K562 (cell line): ENCODE data around the gene CACNA2D3. TPM values are rescaled to one million over a fixed set of nuclear protein-coding genes. Genes with fewer than 3 reads are reported as not detected.

ENCODE experiments used
- ATAC-seq: fragments of 200-7000 bp; cut with Tn5 transposase; 3 replicates; pipeline ENCODE4 v1.9.1; 2020; ENCODE audit warnings: moderate library complexity
- BruUV-seq: library from RNA; stranded (reverse); fragments of 400-500 nt; replicated peaks from 2 replicates; lab custom pipeline; 2021; lab: Mats Ljungman, UMichigan
- CTCF ChIA-PET: fragments of 300-600 bp; formaldehyde crosslinking; extraction: SDS; loops from one replicate; lab custom pipeline; 2021; ENCODE audit warnings: low intra/inter-chr PET ratio; lab: Yijun Ruan, JAX
- POLR2A ChIA-PET: fragments of 300-600, 350-650 bp; sonication (Branson Sonifier 250); formaldehyde crosslinking; extraction: SDS; loops from one replicate; lab custom pipeline; 2021; ENCODE audit warnings: antibody characterized with exemption, inconsistent platforms; lab: Yijun Ruan, JAX
- DNase-seq, 4 experiments: peaks; one replicate each; pipeline versions ENCODE4 v3.0.0 to v3.0.0-alpha.2; 2011 to 2018; ENCODE audit warnings: low spot score in 3 of 4, mixed read lengths in 3 of 4; ENCODE audit errors: extremely low read depth in 1 of 4
- FAIRE-seq: peaks from 2 replicates; lab custom pipeline; 2011; peaks lifted over from hg19 to GRCh38; lab: Jason Lieb, UNC
- H2AFZ ChIP-seq: 2 replicates; pipeline ENCODE4 v1.6.0; 2011; ENCODE audit warnings: low read depth, low read length, control low read depth, inconsistent platforms
- H3K27ac ChIP-seq: fragments of 200-600 bp; 3 replicates; pipeline ENCODE4 v1.8.0; 2011; ENCODE audit warnings: low read depth, mild to moderate bottlenecking, control low read depth, inconsistent platforms, low read length, moderate library complexity, mixed read lengths; ENCODE audit errors: extremely low read depth
- H3K27me3 ChIP-seq, 2 experiments: fragments of 300-600 bp in 1 of 2; 2 replicates in 1 of 2; 3 replicates in 1 of 2; pipeline versions ENCODE4 v1.6.0 to v1.8.0; 2011; ENCODE audit warnings: inconsistent platforms in 2 of 2, low read length in 2 of 2, mild to moderate bottlenecking in 1 of 2, mixed read lengths in 1 of 2, moderate library complexity in 1 of 2; ENCODE audit not compliant: control insufficient read depth in 2 of 2, insufficient read depth in 2 of 2
- H3K36me3 ChIP-seq: fragments of 300-600 bp; 3 replicates; pipeline ENCODE4 v1.8.0; 2011; ENCODE audit warnings: mild to moderate bottlenecking, low read length, inconsistent platforms; ENCODE audit not compliant: control insufficient read depth, insufficient read depth
- H3K4me1 ChIP-seq, 2 experiments: fragments of 200-600 bp in 1 of 2; replicated peaks in 1 of 2; 2 replicates in 1 of 2; 3 replicates in 1 of 2; pipeline versions ENCODE4 v1.5.1 to v1.8.0; 2011; ENCODE audit warnings: inconsistent platforms in 2 of 2, low read length in 2 of 2, mild to moderate bottlenecking in 1 of 2, mixed read lengths in 1 of 2, moderate library complexity in 1 of 2; ENCODE audit not compliant: control insufficient read depth in 2 of 2, insufficient read depth in 2 of 2
- H3K4me2 ChIP-seq: 2 replicates; pipeline ENCODE4 v1.6.1; 2011; ENCODE audit warnings: low read length, control low read depth, inconsistent platforms, mixed read lengths; ENCODE audit not compliant: insufficient read depth
- H3K4me3 ChIP-seq: fragments of 200-600 bp; sonication (generic), shearing (Covaris generic); 2 replicates; pipeline ENCODE4 v1.5.1; 2016; ENCODE audit warnings: control low read depth, inconsistent platforms
- H3K79me2 ChIP-seq: fragments of 200-600 bp; 3 replicates; pipeline ENCODE4 v1.8.0; 2011; ENCODE audit warnings: low read length, inconsistent platforms; ENCODE audit not compliant: control insufficient read depth, insufficient read depth
- H3K9ac ChIP-seq, 2 experiments: 2 replicates each; pipeline versions ENCODE4 v1.6.0 to v1.6.1; 2011; ENCODE audit warnings: low read depth in 2 of 2, low read length in 2 of 2, control low read depth in 1 of 2, inconsistent platforms in 1 of 2, mild to moderate bottlenecking in 1 of 2, mixed read lengths in 1 of 2; ENCODE audit not compliant: insufficient read depth in 1 of 2
- H3K9me1 ChIP-seq: one replicate; pipeline ENCODE4 v1.6.0; 2011; ENCODE audit warnings: inconsistent platforms, mild to moderate bottlenecking, low read length, moderate library complexity; ENCODE audit not compliant: control insufficient read depth, insufficient read depth
- H3K9me3 ChIP-seq: replicated peaks from 2 replicates; pipeline ENCODE4 v1.5.1; 2011; ENCODE audit warnings: low read depth, low read length, inconsistent platforms; ENCODE audit not compliant: control insufficient read depth, insufficient read depth
- H4K20me1 ChIP-seq: replicated peaks from 2 replicates; pipeline ENCODE4 v1.6.1; 2011; ENCODE audit warnings: low read length, inconsistent platforms, mixed read lengths; ENCODE audit not compliant: control insufficient read depth, insufficient read depth
- FOXK1 ChIP-seq: sonication (generic); formaldehyde crosslinking; IDR thresholded peaks from 2 replicates; pipeline ENCODE4 v1.8.0; 2022; ENCODE audit warnings: missing genetic modification reagents, mild to moderate bottlenecking, borderline replicate concordance
- HDAC3 ChIP-seq: fragments of 450-650 bp; IDR thresholded peaks from 2 replicates; pipeline ENCODE4 v1.6.1; 2018; ENCODE audit warnings: borderline replicate concordance, mild to moderate bottlenecking, moderate library complexity; ENCODE audit not compliant: partially characterized antibody
- MBD1 ChIP-seq: fragments of 250-450 bp; sonication (Bioruptor Pico); IDR thresholded peaks from 2 replicates; pipeline ENCODE4 v1.8.0; 2022; ENCODE audit warnings: inconsistent platforms
- MED1 ChIP-seq: sonication (generic); formaldehyde crosslinking; IDR thresholded peaks from 2 replicates; pipeline ENCODE4 v1.8.1; 2023; ENCODE audit warnings: missing genetic modification reagents, borderline replicate concordance
- MTA1 ChIP-seq: fragments of 450-650 bp; IDR thresholded peaks from 2 replicates; pipeline ENCODE4 v1.6.1; 2017; ENCODE audit warnings: borderline replicate concordance
- POLR3G ChIP-seq: IDR thresholded peaks from 2 replicates; pipeline ENCODE4 v1.6.1; 2011; ENCODE audit not compliant: insufficient read length, insufficient replicate concordance; ENCODE audit errors: extremely low read depth
- STAG1 ChIP-seq: sonication (generic); formaldehyde crosslinking; IDR thresholded peaks from 2 replicates; pipeline ENCODE4 v1.5.0; 2020; ENCODE audit warnings: missing genetic modification reagents, borderline replicate concordance
- TCF15 ChIP-seq: fragments of 250-450 bp; sonication (Bioruptor Pico); IDR thresholded peaks from 2 replicates; pipeline ENCODE4 v1.8.0; 2022; ENCODE audit warnings: moderate library complexity, mild to moderate bottlenecking, inconsistent platforms
- THAP7 ChIP-seq: fragments of 250-450 bp; sonication (Bioruptor Pico); IDR thresholded peaks from 2 replicates; pipeline ENCODE4 v1.5.0; 2021
- ZNF384 ChIP-seq: IDR thresholded peaks from 2 replicates; pipeline ENCODE4 v1.6.1; 2012; ENCODE audit warnings: low read depth, low read length, improper control_type of control experiment
- WGBS: fragments of 100-300 bp; shearing (Covaris generic); methylation state at CpG from one replicate; pipeline ENCODE4 v1.1.6; 2016; ENCODE audit warnings: low coverage, mixed read lengths; ENCODE audit not compliant: insufficient coverage; ENCODE audit errors: missing lambda C conversion rate; 5-methylcytosine and 5-hydroxymethylcytosine counted together
- in situ Hi-C: fragments of 300-500 bp; cut with MboI; formaldehyde crosslinking; loops from 4 replicates; pipeline ENCODE4 v1.15.0; 2018; ENCODE audit warnings: inconsistent platforms, mixed read lengths
- intact Hi-C: fragments of 100-400 bp; cut with micrococcal nuclease; formaldehyde crosslinking; loops from 2 replicates; pipeline ENCODE4 v1.14.2; 2022
- polyA plus RNA-seq, 8 experiments: library from polyadenylated mRNA; depleted of rRNA in 4 of 8; stranded (reverse) in 5 of 8; unstranded in 3 of 8; fragments of >200 nt; fragmentation: Nextera tagmentation in 2 of 8; fragmentation: Illumina TruSeq in 1 of 8; extraction: Ambion mirVana in 2 of 8; extraction: Trizol in 1 of 8; gene quantifications; 2 replicates each; pipeline versions ENCODE4 v1.2.1 to v1.2.3, GENCODE V29; 2011 to 2014; ENCODE audit warnings: inconsistent platforms in 1 of 8, missing spikeins in 1 of 8
- total RNA-seq, 7 experiments: library from RNA; depleted of rRNA in 6 of 7; stranded (reverse); fragments of >200 nt in 6 of 7; fragmentation: Illumina TruSeq in 2 of 7; extraction: Trizol in 2 of 7; gene quantifications; 2 replicates each; pipeline versions ENCODE4 v1.2.1 to v1.2.3, GENCODE V29; 2011 to 2021; ENCODE audit warnings: low replicate concordance in 1 of 7

CACNA2D3 gene
- total and polyA plus RNA-seq, 9 of the 15 experiments (the other 6 are each of a cell fraction or from before 2014, with no cell fraction given) = 0.01 TPM; not detected in 8

- TF ChIP-seq THAP7 = no peak
- TF ChIP-seq STAG1 (CRISPR knock-in tag) = no peak
- no peak for TF ChIP-seq POLR3G
- TF ChIP-seq MBD1 (CRISPR knock-in tag) = no peak
- no peak for TF ChIP-seq HDAC3
- no peak for TF ChIP-seq ZNF384
Measured at GRCh38 chr3:54443561-54444161, 321.3 kb downstream of the CACNA2D3 start (continued).

- BruUV-seq = no TSS peak
- H3K27me3 ChIP-seq = no peaks in the 10 kb centered on the region
- no peak overlapping the region for H3K27ac ChIP-seq
- CTCF ChIA-PET = no interaction called here
- no peak overlapping the region for H3K4me2 ChIP-seq
- no peak overlapping the region for H3K9ac ChIP-seq
- DNase-seq = no peak
- H3K9me1 ChIP-seq = no peaks in the 10 kb centered on the region
- WGBS = no CpG with 5 or more reads among the region's 1 CpG
- no peak for FAIRE-seq
- H3K4me1 ChIP-seq = no peaks in the 10 kb centered on the region
- H2AFZ ChIP-seq = no peak overlapping the region
- in situ Hi-C loops (no loop called here), intact Hi-C loops (no loop called here)
- POLR2A ChIA-PET = no interaction called here
- ATAC-seq = no peak
- no peak overlapping the region for H3K4me3 ChIP-seq
- H3K9me3 ChIP-seq = no peaks in the 10 kb centered on the region
- H3K79me2 ChIP-seq = no peaks in the 10 kb centered on the region
- H3K36me3 ChIP-seq = no peaks in the 10 kb centered on the region
- no peaks in the 10 kb centered on the region for H4K20me1 ChIP-seq
- TF ChIP-seq FOXK1 (CRISPR knock-in tag) (no peak), MTA1 (no peak), TCF15 (CRISPR knock-in tag) (no peak), MED1 (CRISPR knock-in tag) (no peak)
Measured at GRCh38 chr3:54445630-54446029, 323.3 kb downstream of the CACNA2D3 start.
